PC-9 (cell line): ENCODE results near the gene LRP1B. TPM values are rescaled to one million over a fixed set of nuclear protein-coding genes. Genes with fewer than 3 reads are reported as not detected.

Experiments
- BruUV-seq: library from RNA; stranded (reverse); fragments of 400-500 nt; replicated peaks from 2 replicates; lab custom pipeline; 2021; lab: Mats Ljungman, UMichigan
- CTCF ChIA-PET: fragments of 300-600 bp; sonication (Branson Sonifier 250); formaldehyde crosslinking; loops from one replicate; lab custom pipeline; 2022; ENCODE audit warnings: antibody characterized with exemption; lab: Charles Lee
- POLR2A ChIA-PET: fragments of 300-600 bp; sonication (Branson Sonifier 250); formaldehyde crosslinking; loops from one replicate; lab custom pipeline; 2022; ENCODE audit warnings: antibody characterized with exemption; ENCODE audit not compliant: unreplicated experiment; lab: Charles Lee
- DNase-seq, 2 experiments: peaks; one replicate each; pipeline versions ENCODE4 v3.0.0 to v3.0.0-alpha.2; 2015 to 2022; ENCODE audit warnings: mixed read lengths in 1 of 2
- H2AFZ ChIP-seq: fragments of 200-600 bp; sonication (generic); 2 replicates; pipeline ENCODE4 v1.8.1; 2017; ENCODE audit warnings: antibody characterized with exemption
- H3F3A ChIP-seq: fragments of 200-600 bp; sonication (generic); 2 replicates; pipeline ENCODE4 v1.8.1; 2017; ENCODE audit warnings: antibody characterized with exemption, mild to moderate bottlenecking, low read depth; ENCODE audit not compliant: insufficient read depth
- H3K27ac ChIP-seq: fragments of 200-600 bp; sonication (generic); 2 replicates; pipeline ENCODE4 v1.6.1; 2016; ENCODE audit warnings: mixed run types
- H3K27me3 ChIP-seq: fragments of 200-600 bp; sonication (generic); 2 replicates; pipeline ENCODE4 v1.6.1; 2016; ENCODE audit warnings: low read depth, mixed run types; ENCODE audit not compliant: insufficient read depth
- H3K36me3 ChIP-seq: fragments of 200-600 bp; sonication (generic); 2 replicates; pipeline ENCODE4 v1.6.1; 2016; ENCODE audit warnings: low read depth, mixed run types
- H3K4me1 ChIP-seq: fragments of 200-600 bp; sonication (generic); replicated peaks from 2 replicates; pipeline ENCODE4 v1.6.1; 2016; ENCODE audit warnings: mixed run types; ENCODE audit not compliant: insufficient read depth
- H3K4me2 ChIP-seq: fragments of 200-600 bp; sonication (generic); 2 replicates; pipeline ENCODE4 v1.6.1; 2017; ENCODE audit warnings: mixed run types
- H3K4me3 ChIP-seq: fragments of 200-600 bp; sonication (generic); 2 replicates; pipeline ENCODE4 v1.6.1; 2016; ENCODE audit warnings: mixed run types
- H3K79me2 ChIP-seq: fragments of 200-600 bp; sonication (generic); 2 replicates; pipeline ENCODE4 v1.6.1; 2017; ENCODE audit warnings: low read depth, mixed run types
- H3K9me2 ChIP-seq: fragments of 200-600 bp; sonication (generic); 2 replicates; pipeline ENCODE4 v1.8.1; 2017; ENCODE audit warnings: mild to moderate bottlenecking; ENCODE audit not compliant: insufficient read depth
- H3K9me3 ChIP-seq: fragments of 200-600 bp; sonication (generic); 2 replicates; pipeline ENCODE4 v1.8.1; 2016; ENCODE audit warnings: low read depth; ENCODE audit not compliant: insufficient read depth
- H4K20me1 ChIP-seq: fragments of 200-600 bp; sonication (generic); 2 replicates; pipeline ENCODE4 v1.8.1; 2017; ENCODE audit not compliant: insufficient read depth
- EZH2 ChIP-seq: fragments of 200-600 bp; sonication (generic); IDR thresholded peaks from 2 replicates; pipeline ENCODE4 v1.8.0; 2017; ENCODE audit warnings: antibody characterized with exemption, low read depth
- intact Hi-C: fragments of 100-400 bp; cut with micrococcal nuclease; formaldehyde crosslinking; loops from one replicate; pipeline ENCODE4 v1.10.0; 2022; ENCODE audit not compliant: unreplicated experiment
- total RNA-seq: library from RNA; stranded (reverse); gene quantifications from 2 replicates; pipeline ENCODE4 v1.2.3, GENCODE V29; 2021
- TF ChIP-seq, protein P1 (sequence below): fragments of 200-600 bp; sonication (generic); conservative IDR thresholded peaks from 2 replicates; pipeline ENCODE4 v1.6.1; 2017; ENCODE audit warnings: mixed run types, antibody characterized with exemption, mild to moderate bottlenecking, moderate library complexity

Gene LRP1B
- total RNA-seq, 1 experiment from 2014 or later = 1.7 TPM

DNA sequence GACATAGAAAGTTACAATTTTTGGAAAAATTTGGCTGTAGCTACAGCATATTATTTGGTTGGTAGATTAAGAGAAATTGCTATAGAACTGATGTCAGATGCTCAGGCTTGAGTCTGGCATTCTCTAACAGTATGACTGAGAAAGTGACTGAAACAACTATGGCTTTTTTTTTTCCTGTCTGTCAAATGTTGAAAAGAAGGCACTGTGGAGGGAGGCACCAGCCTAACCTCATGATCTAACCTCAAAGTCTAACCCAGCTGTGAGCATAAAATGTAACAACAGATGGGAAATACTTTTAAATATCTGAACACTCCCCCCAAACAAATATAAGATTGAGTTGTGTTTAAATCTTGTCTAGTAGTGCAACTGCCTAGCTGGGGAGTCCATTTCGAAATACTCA, 629.1 kb downstream of the LRP1B start:
- Histone ChIP-seq H2AFZ (no peak overlapping the region), H3K4me1 (no peaks in the 10 kb centered on the region), H3K4me2 (no peak overlapping the region), H3K79me2 (no peaks in the 10 kb centered on the region), H3K9me3 (no peaks in the 10 kb centered on the region), H3K4me3 (no peak overlapping the region), H3K27me3 (no peaks in the 10 kb centered on the region), H4K20me1 (no peaks in the 10 kb centered on the region), H3K27ac (no peak overlapping the region), H3F3A (no peaks in the 10 kb centered on the region), H3K9me2 (no peaks in the 10 kb centered on the region), H3K36me3 (no peaks in the 10 kb centered on the region)
- no TSS peak for BruUV-seq
- DNase-seq = no peak
- intact Hi-C loops = no loop called here
- no peak for TF ChIP-seq EZH2
- TF ChIP-seq, protein P1, sequence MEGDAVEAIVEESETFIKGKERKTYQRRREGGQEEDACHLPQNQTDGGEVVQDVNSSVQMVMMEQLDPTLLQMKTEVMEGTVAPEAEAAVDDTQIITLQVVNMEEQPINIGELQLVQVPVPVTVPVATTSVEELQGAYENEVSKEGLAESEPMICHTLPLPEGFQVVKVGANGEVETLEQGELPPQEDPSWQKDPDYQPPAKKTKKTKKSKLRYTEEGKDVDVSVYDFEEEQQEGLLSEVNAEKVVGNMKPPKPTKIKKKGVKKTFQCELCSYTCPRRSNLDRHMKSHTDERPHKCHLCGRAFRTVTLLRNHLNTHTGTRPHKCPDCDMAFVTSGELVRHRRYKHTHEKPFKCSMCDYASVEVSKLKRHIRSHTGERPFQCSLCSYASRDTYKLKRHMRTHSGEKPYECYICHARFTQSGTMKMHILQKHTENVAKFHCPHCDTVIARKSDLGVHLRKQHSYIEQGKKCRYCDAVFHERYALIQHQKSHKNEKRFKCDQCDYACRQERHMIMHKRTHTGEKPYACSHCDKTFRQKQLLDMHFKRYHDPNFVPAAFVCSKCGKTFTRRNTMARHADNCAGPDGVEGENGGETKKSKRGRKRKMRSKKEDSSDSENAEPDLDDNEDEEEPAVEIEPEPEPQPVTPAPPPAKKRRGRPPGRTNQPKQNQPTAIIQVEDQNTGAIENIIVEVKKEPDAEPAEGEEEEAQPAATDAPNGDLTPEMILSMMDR = no peak
- ChIA-PET POLR2A (no interaction called here), CTCF (no interaction called here)

DNA sequence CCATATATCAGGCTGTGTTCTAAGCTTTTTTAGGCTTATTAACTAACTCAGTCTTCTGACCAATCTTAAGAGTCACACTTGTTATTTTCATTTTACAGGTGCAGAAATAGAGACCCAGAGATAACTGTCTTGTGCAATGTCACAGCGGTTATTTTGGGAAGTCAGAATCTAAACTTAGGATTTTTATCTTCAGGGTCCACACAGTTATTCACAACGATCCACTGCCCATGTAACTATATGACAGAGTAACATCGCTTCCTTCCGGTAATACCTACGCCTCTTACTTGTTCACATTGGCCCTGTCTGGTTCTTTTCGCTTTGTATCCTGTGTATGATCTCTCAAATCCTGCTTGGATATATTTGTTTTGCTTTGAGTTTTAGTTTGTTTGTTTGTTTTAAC, 631.7 kb downstream of the LRP1B start:
- POLR2A ChIA-PET = no interaction called here

DNA sequence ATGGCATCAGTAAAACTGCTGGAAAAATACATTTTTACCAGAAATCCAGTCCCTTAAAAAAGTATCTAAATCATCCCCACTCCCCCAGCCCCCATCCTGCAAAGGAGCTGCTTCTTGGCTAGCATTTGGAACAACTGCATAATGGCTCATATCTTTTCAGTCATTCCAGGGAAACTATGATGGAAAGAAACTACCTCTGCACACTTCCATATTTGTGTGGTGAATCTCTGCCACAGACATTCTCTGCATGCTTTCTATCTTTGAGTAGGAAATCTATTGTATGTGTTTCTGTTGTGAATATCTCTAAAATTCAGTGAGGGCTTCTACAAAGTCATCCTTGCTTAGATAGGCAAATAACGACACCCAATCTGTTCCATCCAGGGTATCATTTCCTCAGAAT, 632.3 kb downstream of the LRP1B start:
- no peak for TF ChIP-seq EZH2
- TF ChIP-seq, protein P1 = no peak
- Histone ChIP-seq H3K27me3 (no peaks in the 10 kb centered on the region), H3K9me2 (no peaks in the 10 kb centered on the region), H3K4me2 (no peak overlapping the region), H4K20me1 (no peaks in the 10 kb centered on the region), H3F3A (no peaks in the 10 kb centered on the region), H3K36me3 (no peaks in the 10 kb centered on the region), H3K4me3 (no peak overlapping the region), H3K9me3 (no peaks in the 10 kb centered on the region), H3K27ac (no peak overlapping the region), H3K79me2 (no peaks in the 10 kb centered on the region), H3K4me1 (no peaks in the 10 kb centered on the region), H2AFZ (no peak overlapping the region)
- ChIA-PET POLR2A (no interaction called here), CTCF (no interaction called here)
- no peak for DNase-seq
- no TSS peak for BruUV-seq
- intact Hi-C loops = no loop called here

More for the DNA sequence above, 631.7 kb downstream of the LRP1B start:
- intact Hi-C loops = no loop called here
- Histone ChIP-seq H4K20me1 (no peaks in the 10 kb centered on the region), H3F3A (no peaks in the 10 kb centered on the region), H3K36me3 (no peaks in the 10 kb centered on the region), H3K27ac (no peak overlapping the region), H3K4me1 (no peaks in the 10 kb centered on the region), H3K9me2 (no peaks in the 10 kb centered on the region), H3K4me3 (no peak overlapping the region), H3K79me2 (no peaks in the 10 kb centered on the region), H3K9me3 (no peaks in the 10 kb centered on the region), H3K4me2 (no peak overlapping the region), H2AFZ (no peak overlapping the region), H3K27me3 (no peaks in the 10 kb centered on the region)
- CTCF ChIA-PET = no interaction called here
- TF ChIP-seq, protein P1 = no peak
- no peak for TF ChIP-seq EZH2
- no TSS peak for BruUV-seq
- DNase-seq = no peak
